HCT116 (cell line): Measurements from ENCODE around the gene CCRL2. TPM values are rescaled to one million over a fixed set of nuclear protein-coding genes. Genes with fewer than 3 reads are reported as not detected.
"Not testable (repeated sequence)": the region's sequence is repeated elsewhere in the genome, so short reads cannot be mapped to it uniquely, and the experiment has no call there.

ENCODE experiments used
- ATAC-seq: fragments of 200-7000 bp; cut with Tn5 transposase; 2 replicates; pipeline ENCODE4 v1.9.1; 2020; ENCODE audit warnings: mild to moderate bottlenecking, moderate library complexity
- BruUV-seq: library from RNA; stranded (reverse); fragments of 400-500 nt; replicated peaks from 2 replicates; lab custom pipeline; 2021; lab: Mats Ljungman, UMichigan
- CTCF ChIA-PET: fragments of 300-600 bp; sonication (Branson Sonifier 250); formaldehyde crosslinking; loops from one replicate; lab custom pipeline; 2021; ENCODE audit warnings: antibody characterized with exemption; lab: Charles Lee
- POLR2A ChIA-PET: fragments of 300-600, 350-600 bp; sonication (Branson Sonifier 250); formaldehyde crosslinking; loops from one replicate; lab custom pipeline; 2021; ENCODE audit warnings: antibody characterized with exemption; lab: Charles Lee
- RAD21 ChIA-PET, 2 experiments: fragments of 300-600 bp; sonication (Branson Sonifier 250); formaldehyde crosslinking; loops; one replicate each; lab custom pipeline; 2023; ENCODE audit warnings: low total read pairs in 2 of 2; ENCODE audit not compliant: uncharacterized antibody in 2 of 2, unreplicated experiment in 2 of 2, low non-redundant PET in 1 of 2; lab: Charles Lee
- DNase-seq: peaks from one replicate; pipeline ENCODE4 v3.0.0-alpha.2; 2010; ENCODE audit warnings: low read depth, low spot score
- H2AFZ ChIP-seq: fragments of 200-600 bp; shearing (Covaris generic), sonication (generic); 2 replicates; pipeline ENCODE4 v1.6.1; 2017; ENCODE audit warnings: low read depth, mixed run types, mixed read lengths, antibody characterized with exemption, low read length; ENCODE audit not compliant: poor library complexity, severe bottlenecking
- H3K27ac ChIP-seq: 2 replicates; pipeline ENCODE4 v1.5.1; 2012; ENCODE audit warnings: low read depth, low read length
- H3K27me3 ChIP-seq: fragments of 200-600 bp; sonication (generic); 2 replicates; pipeline ENCODE4 v1.6.1; 2016; ENCODE audit warnings: mixed run types, low read length, mixed read lengths; ENCODE audit not compliant: insufficient read depth
- H3K36me3 ChIP-seq, 2 experiments: fragments of 200-500 bp in 1 of 2; fragments of 200-600 bp in 1 of 2; sonication (Bioruptor generic) in 1 of 2; sonication (generic) in 1 of 2; 2 replicates each; pipeline versions ENCODE4 v1.5.1 to v1.6.1; 2014 to 2016; ENCODE audit warnings: low read length in 2 of 2, inconsistent platforms in 1 of 2, mixed read lengths in 1 of 2, mixed run types in 1 of 2; ENCODE audit not compliant: insufficient read depth in 2 of 2, control insufficient read depth in 1 of 2
- H3K4me1 ChIP-seq, 2 experiments: fragments of 200-600 bp in 1 of 2; sonication (generic) in 1 of 2; 2 replicates each; pipeline versions ENCODE4 v1.5.1 to v1.6.1; 2012 to 2017; ENCODE audit warnings: low read length in 2 of 2, inconsistent platforms in 1 of 2, mild to moderate bottlenecking in 1 of 2, mixed read lengths in 1 of 2, mixed run types in 1 of 2, moderate library complexity in 1 of 2; ENCODE audit not compliant: insufficient read depth in 2 of 2, control insufficient read depth in 1 of 2
- H3K4me2 ChIP-seq: fragments of 200-600 bp; sonication (generic); 2 replicates; pipeline ENCODE4 v1.6.1; 2017; ENCODE audit warnings: mixed run types, low read length, mixed read lengths
- H3K4me3 ChIP-seq, 2 experiments: fragments of 200-600 bp in 1 of 2; sonication (generic) in 1 of 2; replicated peaks in 1 of 2; 2 replicates each; pipeline ENCODE4 v1.5.1; 2011 to 2016; ENCODE audit warnings: low read length in 2 of 2, control low read depth in 1 of 2, low read depth in 1 of 2, mild to moderate bottlenecking in 1 of 2, mixed read lengths in 1 of 2, mixed run types in 1 of 2
- H3K79me2 ChIP-seq: fragments of 200-600 bp; sonication (generic); 2 replicates; pipeline ENCODE4 v1.6.1; 2017; ENCODE audit warnings: mild to moderate bottlenecking, mixed run types, low read length, moderate library complexity, mixed read lengths; ENCODE audit not compliant: insufficient read depth
- H3K9ac ChIP-seq: fragments of 200-600 bp; sonication (generic); 2 replicates; pipeline ENCODE4 v1.6.1; 2016; ENCODE audit warnings: low read length, mixed read lengths
- H3K9me2 ChIP-seq: fragments of 200-600 bp; sonication (generic), shearing (Covaris generic); 2 replicates; pipeline ENCODE4 v1.6.1; 2017; ENCODE audit warnings: mixed run types, mild to moderate bottlenecking, moderate library complexity; ENCODE audit not compliant: insufficient read depth
- H3K9me3 ChIP-seq, 2 experiments: fragments of 200-500 bp in 1 of 2; fragments of 200-600 bp in 1 of 2; sonication (Bioruptor generic) in 1 of 2; sonication (generic) in 1 of 2; 2 replicates each; pipeline ENCODE4 v1.6.1; 2014 to 2017; ENCODE audit warnings: low read length in 2 of 2, mixed read lengths in 2 of 2, inconsistent platforms in 1 of 2, low read depth in 1 of 2, mild to moderate bottlenecking in 1 of 2, mixed run types in 1 of 2, moderate library complexity in 1 of 2; ENCODE audit not compliant: control insufficient read depth in 1 of 2, insufficient read depth in 1 of 2
- H4K20me1 ChIP-seq: fragments of 200-600 bp; sonication (generic), shearing (Covaris generic); 2 replicates; pipeline ENCODE4 v1.6.1; 2017; ENCODE audit warnings: mixed run types, mild to moderate bottlenecking, moderate library complexity; ENCODE audit not compliant: insufficient read depth
- CBX3 ChIP-seq: IDR thresholded peaks from 2 replicates; pipeline ENCODE4 v1.6.1; 2012; ENCODE audit warnings: low read depth
- EZH2phosphoT487 ChIP-seq: fragments of 200-600 bp; IDR thresholded peaks from 2 replicates; pipeline ENCODE4 v1.6.1; 2018; ENCODE audit warnings: antibody characterized with exemption, borderline replicate concordance
- FOSL1 ChIP-seq: IDR thresholded peaks from 2 replicates; pipeline ENCODE4 v1.6.1; 2012; ENCODE audit warnings: low read depth
- JUND ChIP-seq: IDR thresholded peaks from 2 replicates; pipeline ENCODE4 v1.6.1; 2012
- POLR2A ChIP-seq: IDR thresholded peaks from 2 replicates; pipeline ENCODE4 v1.7.0; 2011; ENCODE audit warnings: borderline replicate concordance; ENCODE audit not compliant: insufficient read depth, insufficient read length; ENCODE audit errors: extremely low read depth
- POLR2AphosphoS5 ChIP-seq: IDR thresholded peaks from 2 replicates; pipeline ENCODE4 v1.6.1; 2011; ENCODE audit warnings: mild to moderate bottlenecking, low read depth, low read length, moderate library complexity
- SIN3A ChIP-seq: IDR thresholded peaks from 2 replicates; pipeline ENCODE4 v1.6.1; 2012; ENCODE audit warnings: low read depth
- SP1 ChIP-seq: IDR thresholded peaks from 2 replicates; pipeline ENCODE4 v1.6.1; 2012; ENCODE audit warnings: low read depth
- SRF ChIP-seq: IDR thresholded peaks from 2 replicates; pipeline ENCODE4 v1.6.1; 2012; ENCODE audit warnings: low read depth
- YY1 ChIP-seq: IDR thresholded peaks from 2 replicates; pipeline ENCODE4 v1.6.1; 2011; ENCODE audit warnings: low read length, low read depth, moderate library complexity, mild to moderate bottlenecking; ENCODE audit not compliant: insufficient replicate concordance; ENCODE audit errors: extremely low read depth
- intact Hi-C: fragments of 100-400 bp; cut with micrococcal nuclease; formaldehyde crosslinking; loops from 2 replicates; pipeline ENCODE4 v1.10.0; 2022
- total RNA-seq: library from RNA; stranded (reverse); gene quantifications from one replicate; pipeline ENCODE4 v1.2.1, GENCODE V29; 2021; ENCODE audit not compliant: unreplicated experiment
- TF ChIP-seq, protein P1 (sequence below): IDR thresholded peaks from 2 replicates; pipeline ENCODE4 v1.6.1; 2012
- TF ChIP-seq, protein P2 (sequence below): IDR thresholded peaks from 2 replicates; pipeline ENCODE4 v1.6.1; 2012

CCRL2 gene
- total RNA-seq, 1 experiment from 2014 or later: not detected

DNA sequence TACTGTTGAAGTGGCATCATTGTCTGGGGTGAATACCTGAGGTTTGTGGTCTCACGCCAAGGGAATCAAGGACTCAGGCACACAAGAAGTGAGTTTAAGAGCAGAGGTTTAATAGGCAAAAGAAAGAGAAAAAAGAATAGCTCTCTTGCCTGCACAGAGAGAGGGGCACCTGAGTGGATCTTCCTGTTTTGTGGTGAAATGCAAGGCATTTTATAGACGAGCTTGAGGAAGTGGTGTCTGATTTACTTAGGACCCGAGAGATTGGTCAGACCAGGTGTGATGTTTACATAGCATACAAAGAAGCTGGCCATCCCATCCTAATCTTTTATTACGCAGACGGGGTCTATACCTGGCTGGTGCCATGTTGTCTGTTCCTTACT is 23.1 kb upstream of the CCRL2 start:
- Histone ChIP-seq H3K27ac (no peak overlapping the region), H3K9me2 (no peaks in the 10 kb centered on the region), H3K9me3 (no peaks in the 10 kb centered on the region), H3K27me3 (no peaks in the 10 kb centered on the region), H3K4me3 (no peak overlapping the region), H3K9ac (no peak overlapping the region), H4K20me1 (no peaks in the 10 kb centered on the region), H3K4me2 (no peak overlapping the region), H3K79me2 (no peaks in the 10 kb centered on the region), H3K36me3 (no peaks in the 10 kb centered on the region), H2AFZ (no peak overlapping the region), H3K4me1 (peaks cover 0 to 7% of the 10 kb centered on the region in 2 experiments; a peak in 2 of 4 replicates)
- DNase-seq (no peak), ATAC-seq (no peak)
- POLR2A ChIA-PET: no interaction called here
- CTCF ChIA-PET: interaction anchor here (0.8 to 1.5 kb wide), 3 partner anchors 11 to 14 kb away, joined by 3 read pairs; partner anchors contain the start of gene CCR5
- RAD21 ChIA-PET: no interaction called here
- BruUV-seq: no TSS peak
- TF ChIP-seq FOSL1 (no peak), POLR2A (no peak)
- intact Hi-C loops: no loop called here

DNA sequence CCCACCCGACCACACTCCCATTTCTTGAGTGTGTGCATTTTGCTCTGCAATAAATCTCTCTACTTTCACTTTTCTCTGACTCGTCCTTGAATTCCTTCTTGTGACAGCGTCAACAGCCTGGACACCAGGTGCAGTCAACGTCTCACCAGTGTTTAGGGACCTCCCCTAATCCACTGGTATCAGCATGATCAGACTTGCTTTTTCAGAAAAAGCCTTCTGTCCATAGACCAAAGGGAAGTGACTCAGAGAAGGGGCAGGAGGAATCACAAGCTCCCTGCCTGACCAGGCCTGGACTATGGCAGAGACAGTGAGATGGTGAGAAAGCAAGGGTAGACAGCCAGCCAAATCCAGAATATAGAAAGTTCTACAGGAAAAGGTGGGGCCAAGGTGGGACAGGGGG is 20.9 kb upstream of the CCRL2 start:
- Histone ChIP-seq H3K4me1 (peaks cover 0 to 7% of the 10 kb centered on the region in 2 experiments; a peak in 2 of 4 replicates), H3K9me3 (no peaks in the 10 kb centered on the region), H3K27ac (no peak overlapping the region), H2AFZ (peak overlapping the region; percentile 76), H3K9ac (no peak overlapping the region), H3K36me3 (no peaks in the 10 kb centered on the region), H4K20me1 (no peaks in the 10 kb centered on the region), H3K4me3 (peak overlapping the region in 1 of 2 experiments; percentile 19; a peak in 1 of 4 replicates), H3K4me2 (peak overlapping the region; percentile 47), H3K9me2 (no peaks in the 10 kb centered on the region), H3K79me2 (no peaks in the 10 kb centered on the region), H3K27me3 (no peaks in the 10 kb centered on the region)
- POLR2A ChIA-PET: no interaction called here
- ATAC-seq (peak; percentile 50), DNase-seq (peak; percentile 33)
- RAD21 ChIA-PET: no interaction called here
- no TSS peak for BruUV-seq
- intact Hi-C loops: no loop called here
- TF ChIP-seq YY1 (no peak), POLR2AphosphoS5 (no peak), CBX3 (no peak; the same call in 1 of the 2 replicates), SRF (no peak), FOSL1 (peak; percentile 28; the same call in 1 of the 2 replicates), EZH2phosphoT487 (no peak), SP1 (peak; percentile 41; the same call in 1 of the 2 replicates), JUND (peak; percentile 45; the same call in 1 of the 2 replicates), SIN3A (no peak)
- TF ChIP-seq, protein P1, sequence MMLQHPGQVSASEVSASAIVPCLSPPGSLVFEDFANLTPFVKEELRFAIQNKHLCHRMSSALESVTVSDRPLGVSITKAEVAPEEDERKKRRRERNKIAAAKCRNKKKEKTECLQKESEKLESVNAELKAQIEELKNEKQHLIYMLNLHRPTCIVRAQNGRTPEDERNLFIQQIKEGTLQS: no peak
- TF ChIP-seq, protein P2, sequence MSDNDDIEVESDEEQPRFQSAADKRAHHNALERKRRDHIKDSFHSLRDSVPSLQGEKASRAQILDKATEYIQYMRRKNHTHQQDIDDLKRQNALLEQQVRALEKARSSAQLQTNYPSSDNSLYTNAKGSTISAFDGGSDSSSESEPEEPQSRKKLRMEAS: no peak; the same call in 1 of the 2 replicates
- CTCF ChIA-PET: no interaction called here

DNA sequence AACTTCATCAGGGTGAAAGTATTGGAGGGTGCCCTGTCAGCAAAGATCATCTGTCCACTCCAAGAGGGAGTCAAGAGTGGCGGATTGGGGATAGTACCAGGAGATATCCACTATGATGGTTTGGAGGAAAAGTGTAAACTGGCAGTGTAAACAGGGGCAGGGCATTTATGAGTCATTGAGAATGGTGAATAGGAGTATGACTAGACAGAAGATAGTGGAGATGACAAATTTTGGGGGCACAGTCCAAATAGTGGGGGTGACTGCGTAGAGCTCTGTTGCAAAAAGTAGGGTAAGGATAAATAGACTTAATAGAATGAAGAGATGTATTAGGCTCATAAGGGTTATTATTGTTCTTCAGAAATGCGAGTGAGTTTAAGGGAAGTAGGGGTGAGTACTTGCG is 18.2 kb upstream of the CCRL2 start:
- RAD21 ChIA-PET, BruUV-seq, H3K9me2 ChIP-seq, H3K36me3 ChIP-seq, H3K9me3 ChIP-seq, H3K4me3 ChIP-seq, H3K27ac ChIP-seq, CTCF ChIA-PET, H3K9ac ChIP-seq, H4K20me1 ChIP-seq, POLR2A ChIA-PET, H2AFZ ChIP-seq, DNase-seq, H3K27me3 ChIP-seq, ATAC-seq, H3K79me2 ChIP-seq, intact Hi-C loops, H3K4me1 ChIP-seq, H3K4me2 ChIP-seq: not testable (repeated sequence)
